AG04450 (cell line): ENCODE measurements around the gene FGF21. TPM values are rescaled to one million over a fixed set of nuclear protein-coding genes. Genes with fewer than 3 reads are reported as not detected.

Source experiments
- CTCF ChIA-PET: fragments of 300-600, 350-600 bp; formaldehyde crosslinking; extraction: SDS; loops from one replicate; lab custom pipeline; 2022; ENCODE audit warnings: antibody characterized with exemption, inconsistent platforms; lab: Charles Lee
- POLR2A ChIA-PET: fragments of 350-600 bp; formaldehyde crosslinking; extraction: SDS; loops from one replicate; lab custom pipeline; 2021; ENCODE audit warnings: antibody characterized with exemption, inconsistent platforms; lab: Yijun Ruan, JAX
- DNase-seq: peaks from one replicate; pipeline ENCODE4 v3.0.0-alpha.2; 2011; ENCODE audit warnings: low read depth, low spot score
- H3K27ac ChIP-seq: one replicate; pipeline ENCODE4 v1.5.1; 2012; ENCODE audit warnings: low read depth, low read length, control low read depth
- H3K27me3 ChIP-seq: one replicate; pipeline ENCODE4 v1.6.0; 2012; ENCODE audit warnings: low read length; ENCODE audit not compliant: control insufficient read depth, insufficient read depth
- H3K4me3 ChIP-seq: 2 replicates; pipeline ENCODE4 v1.5.1; 2011; ENCODE audit warnings: mild to moderate bottlenecking, low read depth, low read length, control low read depth
- H3K9me3 ChIP-seq: 2 replicates; pipeline ENCODE4 v1.5.1; 2012; ENCODE audit warnings: low read length; ENCODE audit not compliant: control insufficient read depth, insufficient read depth
- polyA plus RNA-seq: library from polyadenylated mRNA; depleted of rRNA; stranded (reverse); fragments of >200 nt; gene quantifications from 2 replicates; pipeline ENCODE4 v1.2.3, GENCODE V29; 2011
- TF ChIP-seq, protein P1 (sequence below): IDR thresholded peaks from 2 replicates; pipeline ENCODE4 v1.5.1; 2011; ENCODE audit warnings: low read depth, low read length, control low read depth, inconsistent platforms

Gene FGF21
- polyA plus RNA-seq, 1 experiment = not detected

DNA sequence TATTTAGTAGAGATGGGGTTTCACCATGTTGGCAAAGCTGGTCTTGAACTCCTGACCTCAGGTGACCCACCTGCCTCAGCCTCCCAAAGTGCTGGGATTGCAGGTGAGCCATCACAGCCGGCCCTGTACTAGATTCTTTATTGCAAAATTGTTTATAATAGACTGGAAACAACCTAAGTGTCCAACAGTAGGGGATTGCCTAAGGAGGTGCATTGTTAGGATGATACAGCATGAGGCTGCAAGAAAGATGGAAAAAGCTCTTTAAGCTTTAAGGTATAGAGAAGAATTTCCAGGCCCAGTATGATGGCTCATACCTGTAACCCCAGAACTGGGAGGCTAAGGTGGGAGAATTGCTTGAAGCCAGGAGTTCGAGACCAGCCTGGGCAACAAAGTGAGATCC, 47.3 kb downstream of the FGF21 start:
- Histone ChIP-seq H3K27me3 (no peaks in the 10 kb centered on the region), H3K9me3 (no peaks in the 10 kb centered on the region; the same call in 1 of the 2 replicates), H3K4me3 (no peak overlapping the region), H3K27ac (no peak overlapping the region)
- DNase-seq = no peak
- TF ChIP-seq, protein P1, sequence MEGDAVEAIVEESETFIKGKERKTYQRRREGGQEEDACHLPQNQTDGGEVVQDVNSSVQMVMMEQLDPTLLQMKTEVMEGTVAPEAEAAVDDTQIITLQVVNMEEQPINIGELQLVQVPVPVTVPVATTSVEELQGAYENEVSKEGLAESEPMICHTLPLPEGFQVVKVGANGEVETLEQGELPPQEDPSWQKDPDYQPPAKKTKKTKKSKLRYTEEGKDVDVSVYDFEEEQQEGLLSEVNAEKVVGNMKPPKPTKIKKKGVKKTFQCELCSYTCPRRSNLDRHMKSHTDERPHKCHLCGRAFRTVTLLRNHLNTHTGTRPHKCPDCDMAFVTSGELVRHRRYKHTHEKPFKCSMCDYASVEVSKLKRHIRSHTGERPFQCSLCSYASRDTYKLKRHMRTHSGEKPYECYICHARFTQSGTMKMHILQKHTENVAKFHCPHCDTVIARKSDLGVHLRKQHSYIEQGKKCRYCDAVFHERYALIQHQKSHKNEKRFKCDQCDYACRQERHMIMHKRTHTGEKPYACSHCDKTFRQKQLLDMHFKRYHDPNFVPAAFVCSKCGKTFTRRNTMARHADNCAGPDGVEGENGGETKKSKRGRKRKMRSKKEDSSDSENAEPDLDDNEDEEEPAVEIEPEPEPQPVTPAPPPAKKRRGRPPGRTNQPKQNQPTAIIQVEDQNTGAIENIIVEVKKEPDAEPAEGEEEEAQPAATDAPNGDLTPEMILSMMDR = no peak
- CTCF ChIA-PET = interaction anchor here (0.9 to 2.2 kb wide), 4 partner anchors 40 to 197 kb away, joined by 3 to 7 read pairs (median 4); partner anchors contain the start of genes GYS1 and RUVBL2
- POLR2A ChIA-PET = no interaction called here

DNA sequence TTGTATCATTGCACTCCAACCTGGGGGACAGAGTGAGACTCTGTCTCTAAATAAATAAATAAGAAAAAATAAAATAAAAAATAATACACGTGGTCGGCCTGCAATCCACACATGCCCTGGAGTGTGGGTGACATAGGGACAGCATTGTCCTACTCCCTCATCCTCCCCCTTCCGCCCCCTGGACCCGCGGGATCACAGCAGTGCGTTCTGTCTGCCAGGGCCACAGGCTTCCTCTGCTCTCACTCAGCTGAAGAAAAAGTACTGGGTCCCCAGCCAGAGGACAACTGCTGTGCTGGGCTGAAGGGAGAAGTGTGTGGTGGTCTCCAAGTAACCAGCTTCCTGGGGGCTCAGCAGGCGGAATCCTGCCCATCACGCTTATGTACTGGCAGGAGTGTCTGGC, 49.2 kb downstream of the FGF21 start:
- TF ChIP-seq, protein P1 = no peak
- DNase-seq = no peak
- Histone ChIP-seq H3K4me3 (no peak overlapping the region), H3K27ac (no peak overlapping the region), H3K27me3 (no peaks in the 10 kb centered on the region), H3K9me3 (no peaks in the 10 kb centered on the region; the same call in 1 of the 2 replicates)
- CTCF ChIA-PET = interaction anchor here (1.3 kb wide), 1 partner anchor 9 kb away, joined by 4 read pairs; no protein-coding TSS in a partner anchor
- POLR2A ChIA-PET = no interaction called here

DNA sequence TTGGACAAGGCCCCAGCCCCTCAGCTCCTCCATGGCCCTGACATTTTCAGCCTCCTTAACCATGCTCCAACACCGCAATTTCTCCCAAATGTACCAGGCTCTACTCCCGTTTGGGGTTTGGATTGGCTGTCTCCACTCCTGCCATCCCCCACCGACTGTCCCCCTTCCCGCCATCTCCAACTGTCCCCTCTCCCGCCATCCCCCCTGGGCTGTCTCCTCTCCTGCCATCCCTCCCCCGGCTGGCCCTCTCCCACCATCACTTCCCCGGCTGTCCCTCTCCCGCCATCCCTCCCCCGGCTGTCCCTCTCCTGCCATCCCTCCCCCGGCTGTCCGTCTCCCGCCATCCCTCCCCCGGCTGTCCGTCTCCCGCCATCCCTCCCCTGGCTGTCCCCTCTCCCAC, 50.1 kb downstream of the FGF21 start:
- ChIA-PET CTCF (interaction anchor here (1.3 to 2.2 kb wide), 2 partner anchors 10 to 37 kb away, joined by 4 to 10 read pairs; no protein-coding TSS in a partner anchor), POLR2A (interaction anchor here (0.5 kb wide), 1 partner anchor 17 kb away, joined by 3 read pairs; no protein-coding TSS in a partner anchor)
- TF ChIP-seq, protein P1 = no peak
- Histone ChIP-seq H3K9me3 (no peaks in the 10 kb centered on the region), H3K27me3 (no peaks in the 10 kb centered on the region), H3K4me3 (no peak overlapping the region), H3K27ac (no peak overlapping the region)
- no peak for DNase-seq

DNA sequence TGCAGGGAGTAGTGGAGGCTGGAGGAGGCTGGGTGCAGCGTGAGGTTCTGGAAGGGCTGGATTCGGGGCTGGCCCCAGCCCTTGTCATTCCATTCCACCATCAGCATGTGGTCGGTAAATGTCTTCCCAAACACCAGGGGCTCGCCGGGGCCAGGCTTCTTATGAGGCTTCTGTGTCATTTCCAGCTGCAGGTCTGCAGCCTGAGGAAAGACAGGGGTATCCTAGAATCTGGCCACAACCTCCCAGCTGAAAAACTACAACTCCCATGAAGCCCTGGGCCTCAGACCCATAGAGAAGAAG, 51.1 kb downstream of the FGF21 start:
- Histone ChIP-seq H3K27me3 (no peaks in the 10 kb centered on the region), H3K27ac (no peak overlapping the region), H3K9me3 (no peaks in the 10 kb centered on the region; the same call in 1 of the 2 replicates), H3K4me3 (no peak overlapping the region)
- POLR2A ChIA-PET = interaction anchor here (0.9 kb wide), 1 partner anchor 11 kb away, joined by 4 read pairs; no protein-coding TSS in a partner anchor
- TF ChIP-seq, protein P1 = no peak
- no peak for DNase-seq
- CTCF ChIA-PET = interaction anchor here (0.8 to 2.2 kb wide), 3 partner anchors 11 to 36 kb away, joined by 4 to 10 read pairs (median 6); no protein-coding TSS in a partner anchor

DNA sequence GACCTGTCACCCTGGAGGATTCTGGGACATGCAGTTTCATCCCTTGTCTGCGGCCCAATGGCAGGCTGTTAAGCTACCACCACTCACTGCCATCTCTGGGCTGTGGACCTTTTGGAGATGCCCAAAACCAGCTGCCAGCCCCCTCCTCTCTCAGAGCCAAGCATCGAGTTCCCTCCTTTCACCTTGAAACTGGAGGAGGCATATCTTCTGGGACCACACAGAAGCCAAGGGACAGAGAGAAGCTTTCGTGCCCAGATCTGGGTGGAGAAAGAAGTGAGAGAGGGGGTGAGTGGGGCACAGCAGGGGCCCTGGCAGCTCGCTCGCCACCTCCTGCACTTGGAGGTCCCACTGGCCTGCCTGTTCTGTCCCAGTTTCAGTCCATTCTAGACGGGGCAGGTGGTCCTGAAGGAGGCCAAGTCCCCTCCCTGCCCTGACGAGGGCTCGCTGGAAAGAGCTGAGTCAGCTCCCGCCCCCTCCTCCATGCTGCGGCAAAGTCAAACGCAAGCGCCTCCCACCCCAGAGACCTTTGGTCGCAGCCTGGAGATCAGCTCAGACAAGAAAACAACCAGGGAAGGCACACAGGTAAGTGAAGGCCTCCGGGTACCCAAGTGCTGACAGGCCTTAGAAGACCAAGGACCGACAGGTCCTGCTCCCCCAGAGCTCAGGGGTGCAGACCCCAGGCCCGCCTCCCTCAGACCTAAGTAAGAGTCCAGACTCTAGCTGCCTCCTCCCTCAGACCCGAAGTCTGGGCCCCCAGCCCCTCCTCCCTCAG, 51.7 kb downstream of the FGF21 start:
- ChIA-PET POLR2A (interaction anchor here (0.9 kb wide), 1 partner anchor 12 kb away, joined by 4 read pairs; no protein-coding TSS in a partner anchor), CTCF (interaction anchor here (0.5 to 2.2 kb wide), 6 partner anchors 12 to 192 kb away, joined by 3 to 10 read pairs (median 4); no protein-coding TSS in a partner anchor)
- Histone ChIP-seq H3K27ac (no peak overlapping the region), H3K27me3 (no peaks in the 10 kb centered on the region), H3K9me3 (no peaks in the 10 kb centered on the region; the same call in 1 of the 2 replicates), H3K4me3 (no peak overlapping the region)
- DNase-seq = no peak
- TF ChIP-seq, protein P1 = no peak
